Esophagus squamous epithelium (tissue), 5 donors: Measurements from ENCODE around the gene TSPAN33. TPM values are rescaled to one million over a fixed set of nuclear protein-coding genes. Genes with fewer than 3 reads are reported as not detected.

Source experiments
- DNase-seq: peaks from one replicate; lab custom pipeline; 2025; lab: John Stamatoyannopoulos, UW
- H3K27ac ChIP-seq, 4 donors: fragments of 200-600 bp; sonication (generic); one replicate each; pipeline ENCODE4 v1.5.1; 2016 to 2019; ENCODE audit warnings: mild to moderate bottlenecking in 1 of 4
- H3K27me3 ChIP-seq, 4 donors: fragments of 200-600 bp; sonication (generic); 1 replicate in 3 of 4; 2 replicates in 1 of 4; pipeline versions ENCODE4 v1.5.1 to v1.6.0; 2017 to 2021; ENCODE audit warnings: antibody characterized with exemption in 1 of 4
- H3K36me3 ChIP-seq, 3 donors: fragments of 200-600 bp; sonication (generic); one replicate each; pipeline ENCODE4 v1.5.1; 2016 to 2019
- H3K4me1 ChIP-seq, 3 donors: fragments of 200-600 bp; sonication (generic); one replicate each; pipeline ENCODE4 v1.5.1; 2017 to 2019
- H3K4me3 ChIP-seq, 4 donors: fragments of 200-600 bp; sonication (generic); 1 replicate in 3 of 4; 2 replicates in 1 of 4; pipeline ENCODE4 v1.5.1; 2016 to 2019; ENCODE audit warnings: mild to moderate bottlenecking in 2 of 4, moderate library complexity in 1 of 4
- H3K9me3 ChIP-seq, 3 donors: fragments of 200-600 bp; sonication (generic); one replicate each; pipeline ENCODE4 v1.5.1; 2016 to 2019
- POLR2A ChIP-seq, 4 donors: fragments of 450-650 bp; IDR thresholded peaks; one replicate each; pipeline ENCODE4 v1.6.1; 2017; ENCODE audit warnings: antibody characterized with exemption in 4 of 4, mild to moderate bottlenecking in 4 of 4, moderate library complexity in 3 of 4
- WGBS, 2 donors: methylation state at CpG; one replicate each; pipeline ENCODE4 v1.1.5; 2018; 5-methylcytosine and 5-hydroxymethylcytosine counted together
- intact Hi-C: fragments of 100-400 bp; cut with DNase I; formaldehyde crosslinking; loops from one replicate; pipeline ENCODE4 v1.15.0; 2022
- total RNA-seq, 4 donors: library from RNA; depleted of rRNA; stranded (reverse); fragments of >200 nt; gene quantifications; one replicate each; pipeline ENCODE4 v1.1.0, GENCODE V29; 2016
- TF ChIP-seq, protein P1 (sequence below), 6 experiments: fragments of 450-650 bp in 4 of 6; fragments of 200-600 bp in 2 of 6; sonication (generic) in 2 of 6; IDR thresholded peaks; one replicate each; pipeline ENCODE4 v1.5.1; 2016 to 2019; ENCODE audit warnings: antibody characterized with exemption in 6 of 6, mild to moderate bottlenecking in 4 of 6, moderate library complexity in 4 of 6
- donor health status: DM: yes; HTN: yes; CAD: no.

The TSPAN33 gene
- total RNA-seq, 4 donors from 2014 or later: 0.44 to 5.9 (median 4.0) TPM

DNA sequence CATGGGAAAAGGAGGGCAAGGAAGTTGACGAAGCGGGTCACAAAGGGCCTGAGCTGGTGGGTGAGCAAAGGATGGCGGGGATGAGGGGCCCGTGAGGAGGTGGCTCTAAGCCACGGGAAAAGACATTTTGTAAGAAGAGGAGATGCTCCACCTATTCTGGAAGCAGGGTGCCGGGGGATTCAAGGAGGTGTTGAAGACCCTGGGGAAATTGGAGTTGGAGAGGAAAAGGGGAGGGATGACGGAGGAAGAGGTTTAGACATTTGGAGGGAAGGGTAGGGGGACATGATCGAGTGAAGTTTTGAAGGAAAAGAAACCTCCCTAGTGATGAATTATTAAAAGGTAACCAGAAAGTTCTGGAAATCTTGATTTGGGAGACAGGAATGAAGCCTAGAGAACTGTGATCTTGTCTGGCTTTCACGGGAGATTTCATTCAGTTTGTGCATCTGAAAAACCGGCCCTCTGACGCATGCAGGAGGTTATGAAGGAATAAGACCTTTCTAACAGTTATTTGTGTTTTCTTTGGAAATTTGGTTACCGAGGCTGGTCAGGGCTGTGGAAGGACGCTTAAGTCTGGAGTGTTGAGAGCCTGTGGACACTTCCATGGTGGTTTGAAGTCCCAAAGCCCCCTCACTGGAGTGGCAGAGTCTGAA, 45.3 kb downstream of the TSPAN33 start:
- H3K27me3 ChIP-seq: peaks cover 0 to 16% (median 0%) of the 10 kb centered on the region in 4 donors
- peak overlapping the region in 1 of 4 donors; percentile 68 for H3K27ac ChIP-seq

DNA sequence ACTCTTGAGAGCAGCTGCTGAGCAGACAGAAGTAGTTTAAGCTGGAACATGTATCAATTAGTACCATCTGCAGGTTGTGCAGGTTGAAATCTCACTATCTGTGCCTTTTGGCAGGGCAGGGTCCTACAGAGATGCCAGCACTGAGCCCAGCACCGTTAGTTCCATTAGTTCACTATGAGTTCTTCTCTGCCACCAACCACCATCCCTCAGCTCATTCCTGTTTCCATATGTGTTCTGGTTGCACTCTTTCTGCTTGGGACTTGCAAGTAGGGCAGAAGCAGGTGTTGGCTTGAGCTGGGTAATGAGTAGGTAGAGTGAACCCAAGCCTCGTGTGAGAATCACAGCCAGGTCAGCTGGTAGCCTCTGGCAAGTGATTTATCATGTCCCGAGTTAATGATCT, 46.8 kb downstream of the TSPAN33 start:
- TF ChIP-seq POLR2A (IDR thresholded peaks at IDR 0.05): no peak
- TF ChIP-seq, protein P1, sequence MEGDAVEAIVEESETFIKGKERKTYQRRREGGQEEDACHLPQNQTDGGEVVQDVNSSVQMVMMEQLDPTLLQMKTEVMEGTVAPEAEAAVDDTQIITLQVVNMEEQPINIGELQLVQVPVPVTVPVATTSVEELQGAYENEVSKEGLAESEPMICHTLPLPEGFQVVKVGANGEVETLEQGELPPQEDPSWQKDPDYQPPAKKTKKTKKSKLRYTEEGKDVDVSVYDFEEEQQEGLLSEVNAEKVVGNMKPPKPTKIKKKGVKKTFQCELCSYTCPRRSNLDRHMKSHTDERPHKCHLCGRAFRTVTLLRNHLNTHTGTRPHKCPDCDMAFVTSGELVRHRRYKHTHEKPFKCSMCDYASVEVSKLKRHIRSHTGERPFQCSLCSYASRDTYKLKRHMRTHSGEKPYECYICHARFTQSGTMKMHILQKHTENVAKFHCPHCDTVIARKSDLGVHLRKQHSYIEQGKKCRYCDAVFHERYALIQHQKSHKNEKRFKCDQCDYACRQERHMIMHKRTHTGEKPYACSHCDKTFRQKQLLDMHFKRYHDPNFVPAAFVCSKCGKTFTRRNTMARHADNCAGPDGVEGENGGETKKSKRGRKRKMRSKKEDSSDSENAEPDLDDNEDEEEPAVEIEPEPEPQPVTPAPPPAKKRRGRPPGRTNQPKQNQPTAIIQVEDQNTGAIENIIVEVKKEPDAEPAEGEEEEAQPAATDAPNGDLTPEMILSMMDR (IDR thresholded peaks at IDR 0.05): no peak
- H3K36me3 ChIP-seq: no peaks in the 10 kb centered on the region
- H3K27me3 ChIP-seq: peaks cover 0 to 16% (median 0%) of the 10 kb centered on the region in 4 donors
- peaks cover 0 to 48% (median 21%) of the 10 kb centered on the region in 3 donors for H3K4me1 ChIP-seq
- H3K27ac ChIP-seq: no peak overlapping the region
- intact Hi-C loops: no loop called here
- DNase-seq: no peak
- 47 to 50% methylated on average over 3 of the region's 3 CpGs for WGBS, 2 donors
- H3K4me3 ChIP-seq: no peak overlapping the region
- H3K9me3 ChIP-seq: no peaks in the 10 kb centered on the region

More for the DNA sequence above, 45.3 kb downstream of the TSPAN33 start:
- H3K4me1 ChIP-seq: peaks cover 0 to 63% (median 32%) of the 10 kb centered on the region in 3 donors
- 30 to 34% methylated on average over 13 of the region's 13 CpGs for WGBS, 2 donors
- H3K9me3 ChIP-seq: no peaks in the 10 kb centered on the region
- peak overlapping the region; percentile 59 to 90 (median 74) for H3K4me3 ChIP-seq
- DNase-seq: no peak
- H3K36me3 ChIP-seq: no peaks in the 10 kb centered on the region
- intact Hi-C loops: no loop called here
- TF ChIP-seq, protein P1 (IDR thresholded peaks at IDR 0.05): no peak

DNA sequence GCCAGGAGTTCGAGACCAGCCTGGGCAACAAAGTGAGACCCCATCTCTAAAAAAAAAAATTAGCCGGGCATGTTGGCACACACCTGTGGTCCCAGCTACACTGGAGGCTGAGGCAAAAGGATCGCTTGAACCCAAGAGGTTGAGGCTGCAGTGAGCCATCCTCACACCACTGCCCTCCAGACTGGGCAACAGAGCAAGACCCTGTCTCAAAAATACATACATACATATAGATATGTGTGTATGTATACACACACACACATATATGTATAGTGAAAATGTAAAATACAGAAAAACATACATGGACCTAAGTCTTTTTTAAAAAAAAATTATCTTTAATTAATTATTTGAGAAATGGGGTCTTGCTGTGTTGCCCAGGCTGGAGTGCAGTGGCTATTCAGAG, 49.4 kb downstream of the TSPAN33 start:
- Histone ChIP-seq H3K9me3 (no peaks in the 10 kb centered on the region), H3K4me3 (no peak overlapping the region), H3K27ac (no peak overlapping the region), H3K36me3 (no peaks in the 10 kb centered on the region), H3K4me1 (peaks cover 0 to 28% (median 16%) of the 10 kb centered on the region in 3 donors), H3K27me3 (peaks cover 0 to 8% (median 0%) of the 10 kb centered on the region in 4 donors)
- DNase-seq: no peak
- intact Hi-C loops: no loop called here
- WGBS, 2 donors: 92 to 100% methylated on average over 2 of the region's 3 CpGs
- TF ChIP-seq, protein P1 (IDR thresholded peaks at IDR 0.05): no peak
- TF ChIP-seq POLR2A (IDR thresholded peaks at IDR 0.05): no peak

DNA sequence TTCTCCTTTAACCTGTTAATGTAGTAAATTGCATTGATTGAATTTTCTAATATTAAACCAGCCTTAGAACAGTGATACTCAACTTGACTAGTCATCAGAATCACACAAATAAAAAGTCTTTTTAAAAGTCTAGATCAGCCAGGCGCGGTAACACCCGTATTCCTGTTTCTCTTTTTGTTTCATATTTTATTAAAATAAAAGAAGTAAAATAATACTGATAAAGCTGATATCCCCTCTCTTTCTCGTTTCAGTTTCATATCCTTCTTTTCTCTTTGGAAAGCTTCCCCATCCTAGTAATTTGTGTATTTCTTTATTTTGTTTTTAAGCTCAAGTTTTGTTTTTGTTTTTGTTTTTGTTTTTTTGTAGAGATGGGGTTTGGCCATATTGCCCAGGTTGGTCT, 53.3 kb downstream of the TSPAN33 start:
- no peaks in the 10 kb centered on the region for H3K36me3 ChIP-seq
- no peak for DNase-seq
- H3K4me3 ChIP-seq: no peak overlapping the region
- intact Hi-C loops: no loop called here
- no peaks in the 10 kb centered on the region for H3K9me3 ChIP-seq
- H3K4me1 ChIP-seq: no peaks in the 10 kb centered on the region
- 77 to 83% methylated on average over 4 of the region's 4 CpGs for WGBS, 2 donors
- no peak overlapping the region for H3K27ac ChIP-seq
- TF ChIP-seq, protein P1 (IDR thresholded peaks at IDR 0.05): no peak
- no peak for TF ChIP-seq POLR2A (IDR thresholded peaks at IDR 0.05)
- no peaks in the 10 kb centered on the region for H3K27me3 ChIP-seq

DNA sequence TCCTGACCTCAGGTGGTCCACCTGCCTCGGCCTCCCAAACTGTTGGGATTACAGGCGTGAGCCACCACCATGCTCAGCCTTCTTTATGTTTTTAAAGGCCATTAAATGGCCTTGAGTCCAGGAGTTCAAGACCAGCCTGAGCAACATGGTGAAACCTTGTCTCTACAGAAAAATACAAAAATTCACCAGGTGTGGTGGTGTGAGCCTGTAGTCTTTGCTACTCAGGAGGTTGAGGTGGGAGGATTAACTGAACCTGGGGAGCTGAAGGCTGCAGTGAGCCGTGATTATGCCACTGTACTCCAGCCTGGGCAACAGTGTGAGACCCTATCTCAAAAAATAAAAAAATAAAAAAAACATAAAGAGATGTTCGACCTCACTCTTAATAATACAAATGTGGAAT, 54.9 kb downstream of the TSPAN33 start:
- no peaks in the 10 kb centered on the region for H3K9me3 ChIP-seq
- H3K36me3 ChIP-seq: peaks cover 0 to 4% (median 0%) of the 10 kb centered on the region in 3 donors
- intact Hi-C loops: no loop called here
- no peaks in the 10 kb centered on the region for H3K27me3 ChIP-seq
- H3K4me3 ChIP-seq: no peak overlapping the region
- no peaks in the 10 kb centered on the region for H3K4me1 ChIP-seq
- no peak for DNase-seq
- no peak overlapping the region for H3K27ac ChIP-seq
- TF ChIP-seq POLR2A (IDR thresholded peaks at IDR 0.05): no peak
- TF ChIP-seq, protein P1 (IDR thresholded peaks at IDR 0.05): no peak
- 88 to 90% methylated on average over 2 to 3 of the region's 4 CpGs for WGBS, 2 donors
